Skeletal muscle cell (primary cell): ENCODE results near the gene RBM20.

Experiments used
- DNase-seq: peaks from one replicate; pipeline ENCODE4 v3.0.0-alpha.2; 2010; ENCODE audit warnings: low read depth
- H3K4me3 ChIP-seq: 2 replicates; pipeline ENCODE4 v1.5.1; 2011; ENCODE audit warnings: low read depth, mild to moderate bottlenecking, control low read depth, low read length, moderate library complexity

The RBM20 gene

DNA sequence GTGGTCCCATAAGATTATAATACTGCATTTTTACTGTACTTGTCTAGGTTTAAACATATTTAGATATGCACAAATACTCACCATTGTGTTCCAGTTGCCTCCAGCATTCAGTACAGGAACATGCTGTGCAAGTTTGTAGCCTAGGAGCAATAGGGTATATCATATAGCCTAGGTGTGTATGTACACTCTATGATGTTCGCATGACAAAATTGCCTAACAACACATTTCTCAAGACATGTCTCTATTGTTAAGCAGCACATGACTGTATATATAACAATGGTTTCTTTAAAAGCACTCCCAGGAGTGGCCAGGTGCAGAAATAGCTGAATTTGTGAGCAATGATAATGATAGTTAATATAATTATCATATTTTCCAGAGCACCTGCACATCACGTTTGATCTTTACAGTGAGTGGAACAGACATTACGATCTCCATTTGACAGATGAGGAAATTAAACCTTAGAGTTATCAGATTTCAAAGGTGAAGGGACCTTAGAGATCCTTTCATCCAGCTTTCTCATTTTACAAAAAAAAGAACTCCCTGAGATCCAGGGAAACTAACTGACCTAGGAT is 128.4 kb downstream of the RBM20 start:
- H3K4me3 ChIP-seq, result no peak overlapping the region
- no peak for DNase-seq

DNA sequence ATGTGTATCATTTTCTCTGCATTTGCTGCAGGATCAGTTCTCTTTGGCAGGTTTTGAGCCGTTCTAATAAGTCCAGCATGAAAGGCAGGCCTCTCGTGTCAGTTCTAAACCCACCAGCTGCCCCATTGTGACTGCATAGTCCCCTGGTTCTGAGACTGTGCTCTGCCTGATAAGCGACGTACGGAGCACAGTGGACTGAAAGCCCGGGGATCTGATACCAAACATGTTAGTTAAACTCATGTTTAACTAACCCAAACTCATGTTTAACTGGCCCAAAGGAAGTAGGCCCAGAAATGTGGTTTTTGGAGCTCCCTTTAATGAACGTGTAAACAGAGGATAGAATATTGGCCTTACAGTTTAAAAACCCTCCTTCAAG is 129.5 kb downstream of the RBM20 start:
- no peak for DNase-seq
- no peak overlapping the region for H3K4me3 ChIP-seq

DNA sequence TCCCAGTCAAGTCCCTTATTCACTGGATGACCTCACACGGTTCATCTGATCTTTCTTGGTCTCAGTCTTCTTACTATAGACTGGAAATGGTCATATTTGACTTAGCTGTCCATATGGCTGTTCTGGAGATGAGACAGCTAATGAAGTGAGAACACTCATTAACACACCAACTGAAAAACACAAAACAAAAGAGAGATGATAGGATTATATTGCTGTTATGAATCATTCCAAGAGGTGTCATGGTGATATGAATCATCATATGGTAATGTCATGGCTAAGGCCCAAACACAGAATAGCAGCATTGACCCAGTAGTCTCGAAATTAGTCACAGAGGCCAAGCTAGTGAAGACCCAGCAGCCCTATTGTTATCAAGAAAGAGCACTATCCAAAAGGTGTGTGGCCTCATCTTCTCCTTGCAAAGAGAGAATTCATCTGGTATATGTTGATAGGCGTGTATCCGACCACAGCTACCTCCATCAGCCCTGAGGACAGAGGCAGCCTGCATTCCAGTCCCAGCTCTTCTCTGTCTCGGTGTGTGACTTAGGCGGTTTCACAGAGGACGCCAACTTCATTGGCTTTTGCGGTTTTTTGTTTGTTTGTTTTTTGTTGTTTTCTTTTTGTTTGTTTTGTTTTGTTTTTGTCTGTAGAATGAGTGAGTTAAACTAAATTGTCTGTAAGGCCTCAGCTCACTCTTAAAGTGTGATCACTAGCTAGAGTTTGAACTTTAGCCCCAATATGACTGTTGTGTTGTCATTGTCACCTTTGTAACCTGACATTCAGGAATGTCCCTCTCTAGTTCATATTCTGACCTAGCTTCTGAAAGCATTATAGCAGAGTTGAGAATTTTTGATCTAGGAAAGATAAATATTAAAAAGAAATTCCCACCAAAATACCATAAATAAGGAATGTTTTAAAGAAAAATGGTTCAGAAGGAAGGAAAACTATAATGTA is 130.2 kb downstream of the RBM20 start:
- peak; percentile 29 for DNase-seq
- H3K4me3 ChIP-seq, result no peak overlapping the region

DNA sequence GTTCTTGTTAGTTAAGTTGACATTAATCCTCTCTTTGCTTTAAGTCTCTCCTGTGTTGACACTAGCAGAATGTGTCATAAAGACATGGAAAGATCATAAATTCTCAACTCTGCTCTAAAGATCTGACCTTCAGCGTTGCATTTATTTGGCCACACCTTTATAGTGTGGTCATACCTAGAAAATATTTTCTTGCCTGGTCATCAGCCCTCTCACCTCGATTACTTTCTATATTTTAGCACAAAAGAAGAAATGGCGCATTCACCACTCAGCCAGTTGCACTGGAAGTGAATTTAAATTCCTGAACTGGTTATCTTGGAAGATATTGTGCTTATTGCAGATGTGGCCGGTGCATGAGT is 130.9 kb downstream of the RBM20 start:
- no peak for DNase-seq
- H3K4me3 ChIP-seq, result no peak overlapping the region

DNA sequence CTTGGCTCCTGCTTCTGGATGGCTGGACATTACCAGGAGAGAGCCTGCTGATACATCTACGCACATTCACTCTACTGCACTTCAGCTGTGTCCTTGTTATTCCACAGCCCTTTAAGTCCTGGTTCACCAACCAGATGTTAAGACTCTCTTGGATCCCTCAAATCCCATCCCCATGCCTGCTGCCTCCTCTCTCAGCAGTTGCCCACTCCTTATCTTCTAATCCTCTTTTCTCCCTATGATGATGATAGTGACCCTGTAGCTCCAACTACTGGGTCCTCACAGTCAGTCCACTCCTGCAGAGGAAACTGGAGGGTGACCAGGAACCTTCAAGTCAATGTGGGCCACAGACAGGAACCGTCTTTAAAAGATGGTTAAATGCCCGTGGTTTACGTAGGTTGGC is 131.3 kb downstream of the RBM20 start:
- DNase-seq, result no peak
- no peak overlapping the region for H3K4me3 ChIP-seq

DNA sequence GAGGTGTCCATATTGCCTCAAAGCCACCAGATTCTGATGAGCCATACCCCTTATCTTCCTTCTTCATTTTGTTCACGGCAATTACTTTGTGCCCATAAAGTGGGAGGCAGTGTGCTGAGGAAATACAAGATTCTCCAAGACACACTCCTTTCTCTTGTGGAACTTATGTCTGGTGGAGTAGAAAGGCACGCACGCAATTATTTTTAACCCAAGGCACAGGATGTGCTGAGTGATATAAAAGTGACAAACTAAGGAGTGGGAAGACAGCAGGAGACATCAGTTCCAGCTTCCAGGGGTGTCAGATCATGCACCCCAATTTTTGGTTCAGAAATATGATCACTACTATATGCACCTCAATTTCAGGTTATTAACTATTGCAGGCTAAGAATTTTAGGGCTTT is 132.9 kb downstream of the RBM20 start:
- no peak overlapping the region for H3K4me3 ChIP-seq
- DNase-seq, result no peak

DNA sequence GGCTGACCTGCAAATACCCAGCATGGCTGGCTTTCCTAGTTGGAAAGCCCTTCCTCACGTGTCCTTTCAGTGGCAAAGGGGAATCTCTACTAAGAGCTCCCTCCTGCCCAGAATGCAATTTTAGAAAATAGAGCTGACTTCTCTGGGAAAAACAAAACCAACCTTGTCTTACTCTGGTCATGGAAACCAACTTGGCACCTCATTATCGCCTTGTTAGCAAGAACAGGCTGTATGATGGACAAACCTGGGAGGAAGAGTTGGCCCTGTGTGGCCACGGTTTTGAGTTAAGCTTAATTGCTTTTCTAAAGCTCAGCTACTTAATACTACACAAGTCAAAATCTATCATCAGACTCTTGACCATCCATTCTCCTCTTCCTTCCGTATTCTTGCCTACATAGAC is 133.5 kb downstream of the RBM20 start:
- no peak overlapping the region for H3K4me3 ChIP-seq
- DNase-seq, result no peak

DNA sequence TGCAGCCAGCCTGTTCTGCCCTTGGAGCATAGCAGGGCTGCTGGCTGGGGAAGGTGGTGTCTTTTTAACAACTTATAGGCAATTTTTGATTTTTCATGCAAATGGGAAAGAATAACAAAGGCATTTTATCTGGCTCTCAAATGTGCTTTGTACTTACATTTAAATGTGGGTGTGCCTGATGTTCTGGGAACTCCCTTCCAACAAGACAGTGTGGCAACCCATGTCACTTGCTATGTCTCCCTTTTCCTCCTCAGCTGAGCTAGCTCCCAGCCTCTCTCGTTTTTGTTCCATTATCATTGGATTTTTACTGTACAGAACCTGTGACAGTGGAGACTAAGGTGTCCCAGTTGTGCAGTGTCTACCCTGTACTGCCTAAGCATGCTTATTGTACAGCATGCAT is 134.1 kb downstream of the RBM20 start:
- no peak overlapping the region for H3K4me3 ChIP-seq
- DNase-seq, result no peak

DNA sequence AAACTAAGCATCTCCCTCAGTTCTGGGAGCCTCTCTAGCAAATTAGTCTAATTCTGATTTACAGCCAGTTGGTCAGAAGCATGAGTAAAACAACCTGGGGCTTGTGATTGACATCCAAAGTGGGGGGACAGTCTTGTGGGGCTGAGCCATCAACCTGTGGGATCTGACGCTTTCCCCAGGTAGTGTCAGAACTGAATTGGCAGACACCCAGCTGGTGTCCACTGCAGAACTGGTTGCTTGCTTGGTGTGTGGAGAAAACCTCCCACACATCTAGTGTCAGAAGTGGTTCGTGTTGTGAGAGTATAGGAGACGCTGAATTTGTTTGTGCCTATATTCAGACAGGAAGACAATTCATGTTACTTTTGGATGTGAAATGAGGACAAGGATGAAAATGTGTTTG is 135.4 kb downstream of the RBM20 start:
- H3K4me3 ChIP-seq, result no peak overlapping the region
- DNase-seq, result no peak

DNA sequence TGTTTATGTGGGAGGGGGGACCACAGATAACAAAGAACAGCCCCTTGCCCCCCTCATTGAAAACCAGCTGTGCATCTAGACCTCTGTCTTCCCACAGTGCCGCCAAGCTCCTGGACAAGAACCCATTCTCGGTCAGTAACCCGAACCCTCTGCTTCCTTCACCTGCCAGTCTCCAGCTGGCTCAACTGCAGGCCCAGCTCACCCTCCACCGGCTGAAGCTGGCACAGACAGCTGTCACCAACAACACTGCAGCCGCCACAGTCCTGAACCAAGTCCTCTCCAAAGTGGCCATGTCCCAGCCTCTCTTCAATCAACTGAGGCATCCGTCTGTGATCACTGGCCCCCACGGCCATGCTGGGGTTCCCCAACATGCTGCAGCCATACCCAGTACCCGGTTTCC is 136.6 kb downstream of the RBM20 start:
- H3K4me3 ChIP-seq, result no peak overlapping the region
- DNase-seq, result no peak

DNA sequence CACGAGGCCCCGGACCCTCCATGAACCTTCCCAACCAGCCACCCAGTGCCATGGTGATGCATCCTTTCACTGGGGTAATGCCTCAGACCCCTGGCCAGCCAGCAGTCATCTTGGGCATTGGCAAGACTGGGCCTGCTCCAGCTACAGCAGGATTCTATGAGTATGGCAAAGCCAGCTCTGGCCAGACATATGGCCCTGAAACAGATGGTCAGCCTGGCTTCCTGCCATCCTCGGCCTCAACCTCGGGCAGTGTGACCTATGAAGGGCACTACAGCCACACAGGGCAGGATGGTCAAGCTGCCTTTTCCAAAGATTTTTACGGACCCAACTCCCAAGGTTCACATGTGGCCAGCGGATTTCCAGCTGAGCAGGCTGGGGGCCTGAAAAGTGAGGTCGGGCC is 137.0 kb downstream of the RBM20 start:
- no peak overlapping the region for H3K4me3 ChIP-seq
- DNase-seq, result no peak

DNA sequence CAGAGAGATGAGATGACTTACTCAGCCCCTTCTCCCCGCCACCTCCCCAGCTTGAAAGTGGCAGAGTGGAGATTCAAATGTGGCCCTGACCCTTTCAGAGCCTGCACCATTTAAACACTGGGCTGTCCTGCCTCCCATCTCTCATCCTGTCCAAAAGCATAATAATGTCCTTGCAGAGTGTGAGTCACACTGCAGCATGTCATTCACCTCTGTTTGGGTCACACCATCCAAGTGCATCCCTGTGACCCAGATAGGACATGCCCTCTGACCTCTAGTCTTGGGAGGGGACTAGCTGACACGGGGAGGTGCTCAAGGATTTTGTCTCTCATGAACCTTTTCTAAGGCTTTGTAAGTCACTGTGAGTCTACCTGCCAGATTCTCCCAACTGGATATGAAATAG is 138.5 kb downstream of the RBM20 start:
- H3K4me3 ChIP-seq, result no peak overlapping the region

DNA sequence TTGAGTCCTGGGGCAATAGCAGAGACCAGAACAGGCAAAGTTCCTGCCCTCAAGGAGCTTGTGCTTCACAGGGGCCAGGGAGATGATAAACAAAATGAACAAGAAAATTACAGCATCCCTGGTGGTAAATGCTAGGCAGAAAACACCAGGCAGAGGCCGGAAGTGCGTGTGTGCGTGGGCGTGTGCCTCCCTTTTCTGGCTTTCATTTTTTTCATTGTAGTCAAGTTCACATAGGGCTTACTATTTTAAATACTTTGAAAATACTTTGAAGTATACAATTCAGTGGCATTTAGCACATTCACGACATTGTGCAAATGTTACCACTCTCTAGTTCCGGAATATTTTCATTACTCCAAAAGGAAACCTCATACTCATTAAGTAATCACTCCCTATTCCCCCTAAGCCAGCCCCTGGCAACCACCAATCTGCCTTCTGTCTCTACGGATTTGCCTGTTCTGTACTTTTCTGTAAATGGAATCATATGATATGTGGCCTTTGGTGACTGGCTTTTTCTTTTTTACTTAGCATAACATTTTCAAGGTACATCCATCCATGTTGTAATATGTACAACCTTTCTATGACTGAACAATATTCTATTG is 139.5 kb downstream of the RBM20 start:
- DNase-seq, result no peak
- no peak overlapping the region for H3K4me3 ChIP-seq

More for the DNA sequence above, 138.5 kb downstream of the RBM20 start:
- DNase-seq, result no peak

DNA sequence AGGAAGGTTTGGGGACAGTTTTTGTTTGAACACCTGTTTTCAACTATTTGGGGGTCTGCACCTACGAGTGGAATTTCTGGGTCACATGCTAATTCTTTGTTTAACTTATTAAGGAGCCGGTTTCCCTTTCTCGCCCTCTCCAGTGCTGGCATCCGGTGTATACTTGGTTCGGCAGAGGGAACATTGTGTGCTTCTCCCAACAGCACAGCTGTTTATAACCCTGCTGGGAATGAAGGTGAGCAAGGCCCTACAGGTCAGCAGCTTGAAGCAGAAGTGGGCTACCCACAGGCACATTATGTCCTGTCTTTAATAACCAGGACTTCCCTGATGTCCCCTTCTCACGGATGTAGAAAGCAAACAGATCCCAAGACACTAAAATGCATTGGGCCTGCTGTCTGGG is 140.1 kb downstream of the RBM20 start:
- no peak overlapping the region for H3K4me3 ChIP-seq
- no peak for DNase-seq

DNA sequence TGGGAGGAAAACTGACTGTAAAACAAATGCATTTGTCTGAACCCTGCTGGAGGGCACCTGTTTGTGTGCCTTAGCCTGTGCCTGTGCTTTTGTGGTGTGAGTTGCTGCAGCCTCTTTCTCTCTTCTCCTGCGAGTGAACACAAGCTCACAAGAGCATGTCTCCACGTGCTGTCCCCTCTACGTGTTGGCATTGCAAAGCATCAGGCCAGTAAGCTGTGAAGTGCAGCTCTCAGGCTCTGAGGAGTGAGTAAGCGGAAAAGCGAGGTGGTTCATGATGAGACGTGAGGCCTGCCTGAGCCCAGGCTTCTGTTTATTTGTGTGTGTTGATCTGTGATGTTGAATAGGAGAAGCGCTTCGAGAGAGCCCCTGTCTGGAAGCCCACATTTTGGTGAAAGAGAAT is 142.0 kb downstream of the RBM20 start:
- H3K4me3 ChIP-seq, result no peak overlapping the region
- DNase-seq, result no peak

DNA sequence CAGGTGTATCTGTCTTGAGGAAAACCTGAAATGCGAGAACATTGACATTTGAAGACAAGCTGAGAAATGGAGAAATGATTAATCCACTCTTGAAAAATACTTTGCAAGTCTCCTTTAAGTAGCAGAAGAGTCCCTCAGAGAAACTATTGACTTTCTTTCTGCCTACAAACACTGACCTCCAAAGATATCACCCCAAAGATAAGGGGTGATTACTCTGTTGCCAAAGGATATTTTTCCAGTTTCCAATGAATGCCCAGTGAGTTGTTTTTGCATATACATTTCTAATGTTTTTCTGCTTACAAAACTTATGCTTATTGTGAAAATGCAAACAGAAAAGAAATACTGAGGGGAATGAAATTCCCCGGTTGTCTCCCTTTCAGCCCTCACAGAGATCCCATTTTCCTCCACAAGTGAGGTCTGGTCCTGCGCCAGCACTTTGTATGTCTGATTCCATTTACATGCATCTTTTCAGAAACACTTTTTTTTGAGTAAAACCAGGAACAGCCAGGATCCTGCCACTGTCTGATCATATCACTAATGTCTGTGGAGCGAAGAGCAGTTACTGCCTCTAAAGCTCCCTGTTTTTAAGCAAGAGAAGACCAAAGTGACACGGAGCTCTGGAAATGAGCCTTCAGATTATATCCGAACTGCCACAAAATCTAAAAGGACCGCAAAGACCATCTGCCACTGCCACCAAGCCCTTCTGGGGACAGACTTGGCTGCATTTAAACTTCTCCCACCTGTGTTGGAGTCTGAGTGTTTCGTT is 144.7 kb downstream of the RBM20 start:
- H3K4me3 ChIP-seq, result no peak overlapping the region
- no peak for DNase-seq

DNA sequence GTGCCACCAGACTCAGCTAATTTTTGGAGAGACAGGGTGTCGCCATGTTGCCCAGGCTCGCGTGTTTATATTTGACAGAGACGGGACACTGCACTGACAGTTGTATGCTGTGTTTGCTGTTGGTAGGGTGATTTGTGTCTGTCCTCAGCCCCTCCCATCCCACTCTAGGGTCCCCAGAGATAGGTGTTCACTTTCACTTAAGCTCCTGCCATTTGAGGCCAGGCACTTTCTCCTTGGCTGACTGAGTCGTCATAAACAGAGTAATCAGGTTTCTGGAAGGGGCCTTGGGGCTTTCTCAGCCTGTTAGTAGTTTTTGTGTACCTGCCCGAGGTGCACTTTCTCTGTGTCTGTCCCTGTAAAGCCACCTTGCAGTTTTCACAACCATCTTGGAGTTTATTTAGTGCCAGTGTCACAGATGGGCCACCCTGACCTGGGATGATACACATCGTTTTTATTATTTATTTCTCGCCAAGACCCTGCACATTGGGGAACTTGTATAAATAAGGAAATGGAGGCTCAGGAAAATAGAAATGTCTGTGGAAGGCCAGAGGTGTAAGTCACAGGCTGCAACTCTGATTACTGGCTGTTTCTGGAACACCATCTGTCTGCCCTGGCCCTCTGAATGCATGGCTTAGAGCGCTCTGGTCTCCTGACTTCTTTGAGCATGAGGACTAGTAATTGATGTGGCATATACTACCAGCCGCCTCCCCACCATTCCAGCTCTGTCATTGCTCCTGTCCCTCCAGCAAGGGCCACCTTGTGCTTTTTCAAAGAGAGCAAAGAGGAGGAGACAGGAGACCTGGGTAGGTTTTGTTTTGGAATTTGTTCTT is 145.7 kb downstream of the RBM20 start:
- no peak overlapping the region for H3K4me3 ChIP-seq
- DNase-seq, result no peak

DNA sequence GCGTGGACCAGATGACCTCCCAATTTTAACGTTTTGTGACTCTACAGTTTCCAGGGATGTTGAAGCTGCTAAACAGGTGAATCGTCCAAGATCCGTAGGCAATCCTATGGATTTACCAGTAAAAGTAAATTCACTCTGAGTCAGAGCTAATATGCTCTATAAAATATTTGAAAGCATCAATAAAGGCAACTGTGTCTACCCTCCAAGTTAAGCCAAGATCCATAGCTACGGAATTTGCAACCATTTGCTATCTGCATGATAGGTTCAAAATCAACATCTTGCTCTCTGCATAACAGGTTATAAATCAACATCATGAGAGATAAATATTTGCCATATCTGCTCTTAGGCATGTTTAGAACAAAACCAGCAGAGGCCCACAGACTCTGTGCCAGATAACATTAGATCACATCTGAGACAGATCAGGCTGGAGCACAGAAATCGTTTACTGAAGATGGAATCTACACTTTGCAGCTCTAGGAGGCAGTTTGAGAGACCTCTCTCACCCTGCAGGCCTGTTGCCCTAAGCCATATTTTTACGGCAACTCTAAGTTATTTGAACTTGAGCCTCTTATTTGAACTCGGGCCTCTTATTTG is 146.9 kb downstream of the RBM20 start:
- H3K4me3 ChIP-seq, result no peak overlapping the region
- no peak for DNase-seq

DNA sequence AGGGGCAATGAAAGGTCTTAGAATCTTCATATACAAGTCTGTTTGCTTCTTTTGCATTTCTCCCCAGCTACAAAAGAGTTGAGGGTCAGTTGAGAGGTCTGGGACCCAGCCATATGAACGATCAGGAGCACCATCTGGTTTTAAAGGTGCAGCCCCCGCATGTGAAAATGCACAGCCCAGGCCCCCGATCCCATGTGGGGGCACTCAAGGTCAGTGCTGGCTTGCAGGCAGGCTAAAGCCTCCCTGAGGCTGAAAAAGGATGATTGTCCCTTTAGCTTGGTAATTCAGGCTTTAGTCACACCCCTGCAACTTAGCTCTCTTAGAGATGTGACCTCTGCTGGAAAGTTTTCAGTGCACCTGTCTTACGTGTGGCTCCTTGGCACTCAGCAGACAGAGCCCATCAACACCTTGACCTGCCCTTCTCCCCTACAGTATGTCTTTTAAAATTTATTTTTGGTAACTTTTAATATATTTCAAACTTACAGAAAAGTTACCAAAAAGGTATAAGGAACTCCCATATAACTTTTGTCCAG is 147.5 kb downstream of the RBM20 start:
- DNase-seq, result no peak
- no peak overlapping the region for H3K4me3 ChIP-seq
